GM21786 (cell line): ENCODE results near the gene DNALI1.
"Not testable (repeated sequence)": the region's sequence is repeated elsewhere in the genome, so short reads cannot be mapped to it uniquely, and the experiment has no call there.

Experiments
- ATAC-seq: cut with Tn5 transposase; IDR thresholded peaks from one replicate; pipeline ENCODE4 v1.9.1; 2021; ENCODE audit not compliant: unreplicated experiment

Gene DNALI1

GRCh38 chr1:37553927-37554808 is 2.6 kb upstream of the DNALI1 start, which contains the start of gene SNIP1:
TSS of gene SNIP1 (minus strand) at chr1:37554293. CDS start at chr1:37554229, 64 bp downstream.
- ATAC-seq, result peak; percentile 92

- no peak for ATAC-seq
Measured at GRCh38 chr1:37557402-37557801, 662 bp downstream of the DNALI1 start.

GRCh38 chr1:37558411-37558810 is 1.7 kb downstream of the DNALI1 start:
- ATAC-seq, result no peak

GRCh38 chr1:37559080-37559479 is 2.3 kb downstream of the DNALI1 start:
- ATAC-seq, result no peak

- not testable (repeated sequence) for ATAC-seq
Measured at GRCh38 chr1:37559957-37560379, 3.2 kb downstream of the DNALI1 start.

- ATAC-seq, result no peak
Measured at GRCh38 chr1:37560401-37561132, 3.8 kb downstream of the DNALI1 start.

GRCh38 chr1:37561133-37562132 is 4.7 kb downstream of the DNALI1 start:
- ATAC-seq, result no peak

GRCh38 chr1:37562984-37563383 is 6.2 kb downstream of the DNALI1 start:
- no peak for ATAC-seq

GRCh38 chr1:37564892-37565291 is 8.2 kb downstream of the DNALI1 start:
- no peak for ATAC-seq

GRCh38 chr1:37567023-37567422 is 10.3 kb downstream of the DNALI1 start:
- ATAC-seq, result no peak

GRCh38 chr1:37570528-37571334 is 14.0 kb downstream of the DNALI1 start:
- ATAC-seq, result no peak

GRCh38 chr1:37574834-37575480 is 18.2 kb downstream of the DNALI1 start:
- no peak for ATAC-seq

- ATAC-seq, result no peak
Measured at GRCh38 chr1:37575692-37576091, 19.0 kb downstream of the DNALI1 start.

- ATAC-seq, result not testable (repeated sequence)
Measured at GRCh38 chr1:37584544-37584943, 27.8 kb downstream of the DNALI1 start.

- ATAC-seq, result no peak
Measured at GRCh38 chr1:37588939-37589338, 32.2 kb downstream of the DNALI1 start.

- ATAC-seq, result no peak
Measured at GRCh38 chr1:37593726-37594125, 37.0 kb downstream of the DNALI1 start.

GRCh38 chr1:37595440-37596181 is 38.9 kb downstream of the DNALI1 start, which contains the start of gene GNL2:
TSS of gene GNL2 (minus strand) at chr1:37595937. CDS start at chr1:37595822, 115 bp downstream.
- peak; percentile 98 for ATAC-seq

- no peak for ATAC-seq
Measured at GRCh38 chr1:37596182-37596667, 39.5 kb downstream of the DNALI1 start.
